ENCODE data around the gene MMP28.

The MMP28 gene, protein sequence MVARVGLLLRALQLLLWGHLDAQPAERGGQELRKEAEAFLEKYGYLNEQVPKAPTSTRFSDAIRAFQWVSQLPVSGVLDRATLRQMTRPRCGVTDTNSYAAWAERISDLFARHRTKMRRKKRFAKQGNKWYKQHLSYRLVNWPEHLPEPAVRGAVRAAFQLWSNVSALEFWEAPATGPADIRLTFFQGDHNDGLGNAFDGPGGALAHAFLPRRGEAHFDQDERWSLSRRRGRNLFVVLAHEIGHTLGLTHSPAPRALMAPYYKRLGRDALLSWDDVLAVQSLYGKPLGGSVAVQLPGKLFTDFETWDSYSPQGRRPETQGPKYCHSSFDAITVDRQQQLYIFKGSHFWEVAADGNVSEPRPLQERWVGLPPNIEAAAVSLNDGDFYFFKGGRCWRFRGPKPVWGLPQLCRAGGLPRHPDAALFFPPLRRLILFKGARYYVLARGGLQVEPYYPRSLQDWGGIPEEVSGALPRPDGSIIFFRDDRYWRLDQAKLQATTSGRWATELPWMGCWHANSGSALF

DNA sequence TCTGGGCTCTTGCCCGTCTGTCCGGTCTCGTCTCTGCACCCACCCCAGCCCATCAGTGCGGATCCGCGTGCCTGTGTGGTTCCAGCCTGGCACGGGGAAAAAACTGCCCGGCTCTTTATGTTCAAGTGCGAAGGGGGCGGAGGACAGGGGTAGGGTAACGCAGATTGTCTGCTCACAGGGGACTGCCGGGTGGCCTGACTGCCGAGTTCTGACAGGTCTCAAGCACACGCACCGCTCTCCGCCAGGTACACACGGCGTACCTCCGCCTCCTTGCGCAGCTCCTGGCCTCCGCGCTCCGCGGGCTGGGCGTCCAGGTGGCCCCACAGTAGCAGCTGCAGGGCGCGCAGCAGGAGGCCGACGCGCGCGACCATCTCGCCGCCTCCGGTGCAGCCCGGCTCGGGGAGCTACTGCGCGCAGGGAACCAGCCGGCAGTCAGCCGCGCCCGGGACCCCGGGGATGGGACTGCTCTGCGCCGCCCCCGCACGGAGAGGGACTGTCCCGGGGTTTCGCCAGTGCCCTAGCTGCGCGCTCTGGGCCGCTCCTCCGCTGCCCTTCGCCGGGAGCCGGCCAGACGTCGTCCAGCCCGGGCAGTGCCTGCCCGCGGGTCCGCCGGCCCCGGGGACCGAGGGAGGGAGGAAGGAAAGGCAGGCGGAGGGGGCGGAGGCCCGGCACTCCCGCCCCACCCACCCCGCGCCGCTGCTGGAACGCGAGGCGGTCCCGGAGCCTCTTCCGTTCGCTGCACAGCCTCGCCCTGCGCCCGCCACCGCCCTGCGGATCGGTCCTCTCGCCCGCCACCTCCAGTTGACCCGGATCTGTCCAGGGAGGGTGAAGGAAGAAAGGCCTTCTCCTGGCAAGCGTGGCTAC is at the start of gene MMP28:
Gene MMP28, minus strand, starts transcription at position 635 of the 864 bp plus-strand sequence. Its CDS starts 264 bp downstream, at position 371.
- DNase-seq: no peak

DNA sequence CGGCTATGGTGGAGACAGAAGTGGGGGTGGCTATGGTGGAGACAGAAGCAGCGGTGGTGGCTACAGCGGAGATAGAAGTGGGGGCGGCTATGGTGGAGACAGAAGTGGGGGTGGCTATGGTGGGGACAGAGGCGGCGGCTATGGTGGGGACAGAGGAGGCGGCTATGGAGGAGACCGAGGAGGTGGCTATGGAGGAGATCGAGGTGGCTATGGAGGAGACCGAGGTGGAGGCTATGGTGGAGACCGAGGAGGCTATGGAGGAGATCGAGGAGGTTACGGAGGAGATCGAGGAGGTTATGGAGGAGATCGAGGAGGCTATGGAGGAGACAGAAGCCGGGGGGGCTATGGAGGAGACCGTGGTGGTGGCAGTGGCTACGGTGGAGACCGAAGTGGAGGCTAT is 49.1 kb upstream of the MMP28 start:
- no peak for DNase-seq

DNA sequence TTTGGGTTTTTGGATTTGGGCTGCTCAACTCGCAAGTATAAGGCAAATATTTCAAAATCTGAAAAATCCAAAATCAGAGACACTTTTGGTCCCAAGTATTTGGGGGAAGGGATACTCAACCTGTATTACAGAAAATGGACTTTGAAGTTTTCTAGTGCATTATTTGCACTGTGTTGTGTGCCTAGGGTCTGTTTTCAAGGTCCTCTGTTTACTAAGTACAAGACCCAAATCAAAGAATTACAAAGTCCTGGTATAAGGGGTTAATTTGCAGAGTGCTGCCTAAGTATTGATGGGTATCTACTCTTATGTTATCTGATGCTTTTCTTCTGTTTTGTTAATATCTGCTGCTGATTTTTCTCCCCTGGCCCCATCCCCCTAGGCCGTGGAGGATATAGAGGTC is 48.3 kb upstream of the MMP28 start:
- no peak for DNase-seq

DNA sequence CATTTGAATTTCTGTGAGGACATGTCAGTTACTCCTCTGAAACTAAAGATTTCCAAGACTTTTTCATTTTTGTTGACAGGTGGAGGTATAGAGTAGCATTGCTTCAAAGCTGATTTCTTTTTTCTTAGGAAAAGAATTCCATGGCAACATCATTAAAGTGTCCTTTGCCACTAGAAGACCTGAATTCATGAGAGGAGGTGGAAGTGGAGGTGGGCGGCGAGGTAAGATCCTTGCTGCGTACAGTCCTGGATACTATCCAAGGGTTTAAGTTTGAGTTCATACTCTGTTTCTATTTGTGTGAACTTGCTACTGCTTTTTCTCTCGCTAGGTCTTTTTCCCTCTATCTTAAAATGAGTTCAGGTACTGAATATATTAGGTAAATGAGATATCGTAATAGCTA is 46.8 kb upstream of the MMP28 start:
- DNase-seq: no peak

DNA sequence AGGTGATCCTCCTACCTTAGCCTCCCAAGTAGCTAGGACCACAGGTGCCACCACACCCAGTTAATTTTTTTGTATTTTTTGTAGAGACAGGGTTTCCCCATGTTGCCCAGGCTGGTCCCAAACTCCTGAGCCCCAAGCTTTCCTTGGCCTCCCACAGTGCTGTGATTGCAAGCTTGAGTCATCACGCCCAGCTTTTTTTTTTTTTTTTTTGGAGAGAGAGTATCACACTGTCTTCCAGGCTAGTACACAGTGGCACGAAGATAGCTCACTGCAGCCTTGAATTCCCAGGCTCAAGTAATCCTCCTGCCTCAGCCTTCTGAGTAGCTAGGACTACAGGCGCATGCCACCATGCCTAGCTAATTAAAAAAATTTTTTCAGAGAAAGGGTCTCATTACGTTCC is 46.1 kb upstream of the MMP28 start:
- no peak for DNase-seq

DNA sequence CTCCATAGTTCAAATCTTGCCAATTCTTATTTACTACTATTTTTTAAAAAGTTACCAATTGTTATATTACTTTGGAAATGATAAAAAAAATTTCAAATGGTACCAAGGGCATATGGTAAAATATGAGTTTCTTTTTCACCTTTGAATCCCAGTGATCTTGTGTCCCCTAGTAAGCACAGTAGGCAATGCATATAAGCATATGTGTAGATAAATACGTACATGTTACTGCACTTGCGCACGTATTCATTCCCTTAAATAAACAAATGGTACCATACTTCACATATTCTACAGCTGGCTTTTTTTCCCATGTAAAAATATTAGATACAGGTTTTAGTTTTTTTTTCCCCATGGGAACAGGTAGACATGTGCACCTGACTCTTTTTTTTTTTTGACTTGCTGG is 45.7 kb upstream of the MMP28 start:
- no peak for DNase-seq

DNA sequence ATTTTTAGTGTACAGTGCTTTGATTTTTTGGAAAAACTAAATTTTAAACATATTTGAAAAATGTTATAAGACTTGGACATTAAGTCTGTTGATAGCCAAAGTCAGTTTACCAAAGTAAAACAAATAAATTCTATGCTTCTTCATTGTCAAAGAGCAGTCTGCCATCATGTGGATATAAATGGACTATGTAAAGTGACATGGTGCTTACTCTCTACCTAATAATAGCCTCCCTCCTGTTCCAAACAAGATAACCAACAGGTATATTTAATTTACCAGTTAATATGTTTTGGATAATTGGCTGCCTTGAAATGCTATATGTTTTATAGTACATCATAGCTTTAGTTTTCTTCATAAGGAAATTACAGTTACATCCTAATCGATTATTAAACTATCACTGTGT is 29.8 kb upstream of the MMP28 start:
- no peak for DNase-seq

DNA sequence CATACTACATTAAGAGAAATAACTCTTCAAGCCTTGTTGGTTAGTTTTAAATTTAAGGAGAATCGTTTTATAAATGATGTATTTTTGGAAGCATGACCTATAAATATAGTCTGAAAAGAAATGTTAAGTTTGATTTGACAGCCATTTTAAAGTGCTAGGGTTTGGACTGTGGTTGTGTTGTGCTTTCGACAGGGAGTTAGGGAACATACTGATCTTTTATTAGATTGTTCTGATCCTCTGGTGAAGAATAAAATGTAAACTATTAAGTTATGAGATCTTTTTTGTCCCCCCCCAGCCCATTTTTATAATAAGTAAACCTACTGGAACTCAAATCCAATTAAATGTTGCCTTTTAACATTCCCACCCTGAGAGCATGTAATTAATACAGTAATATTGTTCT is 25.9 kb upstream of the MMP28 start:
- DNase-seq: no peak

DNA sequence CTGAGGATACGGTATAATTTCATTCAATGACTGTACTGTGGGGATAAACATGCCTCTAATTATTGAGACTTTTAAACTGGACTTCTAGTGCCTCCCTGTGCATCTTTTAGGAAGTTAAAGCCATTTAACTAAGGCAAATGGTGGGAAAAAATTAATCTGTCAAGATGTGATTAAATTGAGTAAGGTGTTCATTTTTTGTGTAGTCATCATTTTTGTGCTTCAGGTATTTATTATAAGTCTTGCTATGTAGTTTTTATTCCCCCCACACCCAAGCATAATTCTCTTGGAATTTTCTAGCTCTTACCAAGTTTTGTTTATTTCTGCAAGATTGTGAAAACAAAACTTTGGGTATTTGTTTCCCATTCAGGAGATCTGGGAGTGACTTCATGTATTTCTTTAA is 24.0 kb upstream of the MMP28 start:
- DNase-seq: no peak

DNA sequence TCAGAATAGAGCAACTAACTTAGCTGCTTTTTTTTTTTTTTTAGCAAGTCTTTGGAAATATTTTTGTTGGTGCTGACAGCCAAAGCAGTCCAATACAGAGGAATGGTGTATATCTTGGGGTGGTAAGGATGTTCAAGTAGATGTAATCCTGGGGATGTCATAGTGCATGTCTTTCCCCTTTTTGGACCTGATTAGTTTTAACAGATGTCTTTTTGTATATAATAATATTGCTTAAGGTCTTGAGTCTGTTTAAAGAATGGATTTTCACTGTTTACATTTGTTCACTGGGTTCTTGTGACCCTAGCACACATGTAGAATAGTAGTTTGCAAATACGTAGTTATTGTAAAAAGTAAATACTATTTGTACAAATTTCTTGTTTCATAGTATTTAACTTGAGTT is 21.8 kb upstream of the MMP28 start:
- no peak for DNase-seq

DNA sequence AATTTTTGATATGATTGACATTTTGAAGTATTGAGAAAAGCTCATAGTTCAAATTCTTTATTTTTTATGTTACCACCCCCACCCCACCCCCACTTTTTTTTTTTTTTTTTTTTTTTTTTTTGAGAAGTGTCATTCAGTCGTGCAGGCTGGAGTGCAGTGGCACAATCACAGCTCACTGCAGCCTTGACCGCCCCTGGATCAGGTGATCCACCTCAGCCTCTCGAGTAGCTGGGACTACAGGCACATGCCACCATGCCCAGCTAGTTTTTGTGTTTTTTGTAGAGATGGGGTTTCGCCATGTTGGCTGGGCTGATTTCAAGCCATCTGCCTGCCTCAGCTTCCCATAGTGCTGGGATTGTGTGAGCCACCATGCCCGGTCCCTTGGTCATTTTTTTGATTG is 21.3 kb upstream of the MMP28 start:
- no peak for DNase-seq

DNA sequence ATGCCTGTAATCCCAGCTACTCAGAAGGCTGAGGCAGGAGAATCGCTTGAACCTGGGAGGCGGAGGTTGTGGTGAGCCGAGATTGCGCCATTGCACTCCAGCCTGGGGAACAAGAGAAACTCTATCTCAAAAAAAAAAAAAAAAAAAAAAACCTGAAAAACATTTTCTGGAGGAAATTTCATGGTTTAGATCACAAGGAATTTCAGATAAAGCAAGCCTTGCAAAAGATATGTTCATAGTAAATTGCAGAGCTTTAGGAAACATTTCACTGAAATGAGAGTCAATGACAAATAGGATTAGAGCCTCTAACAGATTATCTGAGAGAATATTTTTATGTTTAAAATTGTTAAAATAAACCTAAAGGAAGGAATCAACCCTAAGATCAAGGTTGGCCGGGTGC is 17.0 kb upstream of the MMP28 start:
- no peak for DNase-seq

DNA sequence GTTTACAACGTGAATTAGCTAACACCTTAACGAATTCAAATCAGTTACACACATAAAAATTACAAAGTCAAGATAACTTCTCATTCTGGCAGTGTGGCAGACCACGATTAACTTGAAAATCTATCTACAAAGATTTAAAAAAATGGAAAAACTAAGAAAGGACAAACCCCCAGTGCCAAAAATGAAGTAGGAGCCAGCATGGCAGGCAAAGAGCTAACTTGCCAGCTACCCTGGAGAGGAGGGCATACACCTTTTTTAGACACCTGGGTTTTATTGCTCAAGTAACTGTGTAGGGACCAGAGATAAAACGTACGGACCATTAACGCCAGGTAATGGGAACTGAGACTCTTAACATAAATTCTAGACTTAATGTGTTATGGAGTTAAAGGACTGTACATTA is 16.3 kb upstream of the MMP28 start:
- DNase-seq: no peak

DNA sequence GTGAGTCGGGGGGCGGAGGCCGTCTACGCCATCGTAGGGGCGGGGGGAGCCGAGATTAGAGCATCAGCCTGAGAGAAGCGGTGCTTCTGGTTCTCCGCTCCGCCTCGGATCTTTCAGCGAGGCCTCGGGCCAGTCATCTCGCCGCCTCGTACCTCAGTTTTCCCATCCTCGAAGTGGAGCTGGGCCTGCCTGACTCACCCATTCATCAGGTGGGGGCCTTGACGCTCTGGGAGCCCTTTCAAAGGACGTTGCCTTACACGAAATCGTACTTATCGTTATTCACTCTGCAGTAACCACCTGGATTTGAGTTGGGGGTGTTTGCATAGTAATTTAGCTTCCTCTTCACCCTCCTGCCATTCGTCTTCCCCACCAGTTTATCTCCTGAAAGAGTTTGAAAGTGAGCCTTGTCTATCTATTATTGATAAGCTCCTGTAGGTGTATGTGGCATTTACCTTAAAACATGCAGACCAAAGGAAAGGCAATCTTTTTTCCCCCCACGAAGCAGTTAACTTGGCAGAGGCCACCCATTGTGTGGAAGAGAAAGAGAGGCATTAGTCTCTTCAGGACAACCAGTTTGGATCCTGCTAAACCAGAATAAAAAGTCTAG is 14.5 kb upstream of the MMP28 start:
- DNase-seq: no peak

DNA sequence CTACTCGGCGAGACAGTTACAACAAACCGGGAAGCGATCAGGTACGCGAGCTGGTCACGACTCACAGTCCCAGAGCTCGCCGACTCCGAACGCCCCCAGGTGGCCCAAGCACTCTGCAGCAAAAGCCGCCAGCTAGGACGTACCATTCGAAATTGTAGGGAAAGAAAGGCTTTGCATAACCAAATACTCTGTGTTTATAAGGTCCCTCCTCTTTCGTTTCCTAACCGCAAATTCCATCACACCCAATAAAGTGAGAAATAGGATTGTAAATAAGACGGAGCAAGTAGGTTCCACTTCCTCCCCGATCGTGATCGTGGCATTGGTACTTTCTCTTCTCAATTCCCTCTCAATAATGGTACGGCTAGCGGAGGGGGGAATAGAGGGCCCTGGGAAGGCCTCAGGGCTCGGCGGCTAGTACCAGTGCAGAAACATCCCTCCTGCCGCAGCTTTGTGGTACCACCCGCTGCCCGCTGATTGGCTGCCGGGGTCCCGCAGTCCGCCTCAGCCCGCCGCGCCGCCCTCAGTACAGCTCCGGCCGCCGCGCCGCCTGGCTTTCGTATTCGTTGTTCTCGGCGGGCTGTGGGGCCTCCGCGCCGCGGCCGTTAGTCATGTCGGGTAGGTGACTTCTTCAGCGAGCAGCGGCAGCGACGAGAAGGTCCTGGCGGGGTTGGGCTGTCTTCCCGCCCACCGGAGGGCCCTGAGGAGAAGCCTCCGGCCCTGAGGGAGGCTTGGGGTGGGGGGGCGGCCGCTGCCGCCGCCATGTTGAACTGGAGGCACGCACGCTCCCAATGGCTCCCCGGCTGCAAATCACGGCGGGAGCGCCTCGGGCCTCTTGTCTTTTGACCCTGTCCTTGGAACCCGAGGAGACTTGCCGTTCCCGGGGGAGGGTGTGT is 13.8 kb upstream of the MMP28 start, which contains the start of gene TAF15:
Gene TAF15, plus strand, starts transcription at position 523 of the 893 bp plus-strand sequence. Its CDS starts 86 bp downstream, at position 609.
- DNase-seq: peak; percentile 98

DNA sequence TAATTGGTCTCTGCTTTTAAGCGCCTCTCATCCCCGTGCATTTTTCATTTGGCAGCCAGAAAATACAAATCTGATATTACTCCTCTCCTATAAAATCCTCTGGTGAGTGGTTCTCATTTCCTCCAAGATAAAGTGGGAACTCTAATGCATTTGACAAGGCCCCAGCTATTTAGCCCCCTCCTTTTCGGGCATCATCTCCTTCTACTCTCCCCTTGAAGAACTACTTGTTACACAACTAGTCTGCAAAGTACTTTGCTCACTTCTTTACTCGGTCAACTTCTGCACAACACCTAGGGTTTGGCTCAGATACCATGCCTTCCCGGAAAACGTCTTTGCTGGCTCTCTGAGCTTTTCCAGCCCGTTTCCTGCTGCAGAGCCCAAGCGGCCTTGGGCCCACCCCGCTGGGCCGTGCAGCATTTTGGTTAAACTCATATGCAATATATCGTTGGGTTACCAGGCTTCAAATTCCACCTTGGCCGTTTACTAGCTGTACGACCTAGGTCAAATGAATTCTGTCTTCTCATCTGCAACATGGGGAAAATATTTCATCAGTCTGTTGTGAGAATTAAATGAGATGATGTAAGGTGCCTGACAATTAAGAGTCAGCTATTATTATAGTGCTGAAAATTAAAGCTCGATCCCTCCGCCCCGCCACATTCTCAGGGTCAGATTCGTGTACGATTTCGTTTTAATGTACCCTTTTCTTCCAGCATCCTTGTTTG is 13.0 kb upstream of the MMP28 start:
- DNase-seq: no peak

DNA sequence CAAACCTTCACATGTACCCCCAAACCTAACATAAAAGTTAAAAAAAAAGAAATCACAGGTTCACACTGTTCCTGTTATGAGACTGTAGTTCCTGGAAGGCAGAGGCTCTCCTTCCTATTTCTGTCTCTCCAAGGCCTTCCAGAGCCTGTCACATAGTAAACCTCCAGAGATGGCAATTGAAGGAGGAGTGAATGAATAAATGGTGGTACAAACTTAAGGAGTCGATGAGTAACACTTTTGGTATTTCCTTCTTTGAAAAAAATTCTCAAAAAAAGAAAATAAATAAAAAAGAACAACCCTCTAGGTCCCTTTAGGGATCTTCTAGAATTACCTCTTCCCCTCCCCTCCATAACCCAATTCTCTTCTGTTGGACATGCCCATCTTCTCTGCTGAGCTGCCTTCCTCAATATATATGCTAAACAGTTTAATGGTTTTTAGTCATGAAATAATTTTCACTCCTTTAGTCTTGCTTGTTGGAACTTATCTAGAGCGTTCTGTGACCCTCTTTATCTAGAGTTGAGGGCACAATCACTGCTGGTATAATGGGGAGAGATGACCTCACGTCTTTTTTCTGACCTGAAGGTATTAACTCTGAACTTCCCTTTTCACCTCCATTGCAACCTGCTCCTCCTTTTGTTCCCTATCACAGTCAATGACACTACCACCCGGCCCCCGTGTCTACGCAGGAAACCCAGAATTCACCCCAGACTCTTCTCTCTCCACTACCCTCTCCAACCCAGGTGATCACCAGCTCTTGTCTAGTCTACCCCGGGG is 12.1 kb upstream of the MMP28 start:
- DNase-seq: no peak

DNA sequence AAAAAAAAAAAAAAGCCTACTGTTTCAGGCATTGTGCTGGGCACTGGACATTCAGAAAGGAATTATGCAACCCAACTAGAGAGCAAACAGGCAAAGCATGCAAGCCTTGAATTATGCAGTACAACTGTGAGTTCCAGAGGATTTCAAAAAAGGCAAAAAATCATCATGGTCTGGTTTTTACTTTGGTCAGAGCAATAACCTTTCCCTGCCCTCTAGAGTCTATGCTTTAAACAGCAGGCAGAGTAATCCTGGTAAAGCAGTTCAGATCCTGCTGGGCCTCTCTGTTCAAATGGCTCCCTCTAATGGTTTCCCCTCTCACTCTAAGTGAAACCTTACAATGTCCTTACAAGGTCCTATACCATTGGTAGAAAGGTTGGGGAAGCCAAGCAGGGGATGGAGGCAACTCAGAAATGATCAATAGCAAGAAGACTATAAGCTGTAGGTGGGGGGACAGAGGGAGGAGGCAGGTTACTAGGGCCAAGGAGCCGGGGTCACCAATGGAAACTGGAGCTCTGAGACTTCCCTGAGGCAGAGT is 9.3 kb upstream of the MMP28 start:
- peak; percentile 90 for DNase-seq

DNA sequence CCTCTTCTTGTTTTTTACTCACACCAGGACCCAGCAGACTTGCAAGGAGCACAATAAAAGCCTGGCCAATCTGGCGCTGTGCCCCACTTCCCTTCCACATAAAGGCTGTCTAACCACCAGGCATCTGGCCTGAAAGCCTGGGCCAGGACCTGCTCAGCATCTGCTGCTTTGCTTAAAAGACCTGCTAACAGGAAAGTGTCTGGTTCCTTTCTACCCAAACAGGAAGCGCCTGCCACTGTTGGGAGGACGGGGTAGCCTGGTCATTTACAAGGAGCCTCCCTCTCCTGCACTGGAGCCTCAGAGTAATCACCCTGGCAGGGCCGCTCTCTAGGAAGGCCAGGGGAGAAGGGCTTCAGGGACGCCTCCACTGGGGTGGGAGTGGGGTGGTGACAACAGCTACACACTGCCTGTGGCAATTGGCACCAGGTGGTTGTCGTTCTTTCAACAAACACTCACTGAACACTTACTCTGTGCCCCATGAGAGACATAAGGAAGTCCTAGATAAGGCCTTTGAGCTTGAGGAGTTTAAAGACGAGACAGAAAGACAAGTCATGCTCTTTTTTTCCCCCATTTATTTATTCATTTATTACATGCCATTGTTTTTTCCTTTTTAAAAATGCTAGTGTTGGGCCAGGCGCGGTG is 6.3 kb upstream of the MMP28 start:
- DNase-seq: peak; percentile 97

DNA sequence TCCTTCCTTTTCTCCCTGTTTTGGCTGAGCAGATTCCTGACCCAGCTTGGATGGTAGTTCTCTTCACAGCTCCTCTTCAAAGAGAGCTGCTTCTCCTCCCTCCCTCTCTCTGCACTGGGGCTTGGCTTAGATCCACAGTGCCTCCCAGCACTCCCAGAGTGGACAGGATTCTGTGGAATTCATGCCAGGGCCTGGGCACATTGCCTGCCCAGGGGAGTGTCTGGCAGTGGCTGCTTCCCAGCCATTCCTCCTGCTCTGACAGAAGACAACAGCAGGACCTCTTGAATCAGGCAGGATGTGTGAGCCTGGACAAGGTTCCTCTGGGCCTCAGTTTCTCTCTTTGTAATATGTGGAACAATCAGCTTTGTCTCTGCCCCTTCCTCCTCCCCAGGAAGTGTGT is 4.5 kb upstream of the MMP28 start:
- peak; percentile 27 for DNase-seq
